Type B pancreatic cell (in vitro differentiated cells): Measurements from ENCODE around the gene CD209. TPM values are rescaled to one million over a fixed set of nuclear protein-coding genes. Genes with fewer than 3 reads are reported as not detected.
"Not testable (repeated sequence)": the region's sequence is repeated elsewhere in the genome, so short reads cannot be mapped to it uniquely, and the experiment has no call there.

Experiments
- DNase-seq: peaks from one replicate; pipeline ENCODE4 v3.0.0; 2021; ENCODE audit warnings: mixed read lengths; ENCODE audit not compliant: unreplicated experiment; ENCODE audit errors: extremely low spot score
- H3K27ac Mint-ChIP-seq: 2 replicates; pipeline ENCODE4 v1.8.0; 2021; ENCODE audit warnings: mild to moderate bottlenecking, mixed read lengths
- H3K27me3 Mint-ChIP-seq: 2 replicates; pipeline ENCODE4 v1.8.0; 2021; ENCODE audit warnings: mixed read lengths
- H3K36me3 Mint-ChIP-seq: 2 replicates; pipeline ENCODE4 v1.8.0; 2021; ENCODE audit warnings: mixed read lengths
- H3K4me1 Mint-ChIP-seq: one replicate; pipeline ENCODE4 v1.8.0; 2021; ENCODE audit warnings: mixed read lengths; ENCODE audit not compliant: unreplicated experiment
- H3K4me3 Mint-ChIP-seq: 2 replicates; pipeline ENCODE4 v1.8.0; 2021; ENCODE audit warnings: mild to moderate bottlenecking, mixed read lengths
- H3K9me3 Mint-ChIP-seq: 2 replicates; pipeline ENCODE4 v1.8.0; 2021; ENCODE audit warnings: mixed read lengths
- CTCF ChIP-seq: fragments of 200-600 bp; sonication (generic); conservative IDR thresholded peaks from 2 replicates; pipeline ENCODE4 v1.5.0; 2021; ENCODE audit warnings: antibody characterized with exemption, mild to moderate bottlenecking
- total RNA-seq: library from RNA; stranded (reverse); gene quantifications from 2 replicates; pipeline ENCODE4 v1.2.1, GENCODE V29; 2021; ENCODE audit warnings: low replicate concordance

CD209 gene
- total RNA-seq, 1 donor from 2014 or later = not detected

- no peak for DNase-seq
- Mint-ChIP-seq H3K4me1 (no peaks in the 10 kb centered on the region), H3K27me3 (no peaks in the 10 kb centered on the region), H3K9me3 (peaks cover 21% of the 10 kb centered on the region), H3K27ac (no peak overlapping the region), H3K4me3 (no peak overlapping the region), H3K36me3 (no peaks in the 10 kb centered on the region)
- no peak for TF ChIP-seq CTCF
Observed at GRCh38 chr19:7757358-7757757, 10.0 kb upstream of the CD209 start.

GRCh38 chr19:7756258-7756657 lies 8.9 kb upstream of the CD209 start:
- Mint-ChIP-seq H3K4me3 (no peak overlapping the region), H3K4me1 (no peaks in the 10 kb centered on the region), H3K9me3 (peaks cover 21% of the 10 kb centered on the region), H3K27me3 (no peaks in the 10 kb centered on the region), H3K27ac (no peak overlapping the region), H3K36me3 (no peaks in the 10 kb centered on the region)
- no peak for DNase-seq
- TF ChIP-seq CTCF = no peak

- DNase-seq = no peak
- Mint-ChIP-seq H3K9me3 (no peaks in the 10 kb centered on the region), H3K4me3 (no peak overlapping the region), H3K4me1 (no peaks in the 10 kb centered on the region), H3K27ac (no peak overlapping the region), H3K36me3 (no peaks in the 10 kb centered on the region), H3K27me3 (no peaks in the 10 kb centered on the region)
- TF ChIP-seq CTCF = no peak
Observed at GRCh38 chr19:7751157-7751783, 3.9 kb upstream of the CD209 start.

GRCh38 chr19:7748756-7749155 lies 1.4 kb upstream of the CD209 start:
- Mint-ChIP-seq H3K9me3 (no peaks in the 10 kb centered on the region), H3K27ac (no peak overlapping the region)

GRCh38 chr19:7748171-7748570 lies 837 bp upstream of the CD209 start:
- Mint-ChIP-seq H3K4me1 (no peaks in the 10 kb centered on the region), H3K9me3 (no peaks in the 10 kb centered on the region), H3K27me3 (peaks cover 6% of the 10 kb centered on the region), H3K4me3 (no peak overlapping the region), H3K27ac (no peak overlapping the region), H3K36me3 (no peaks in the 10 kb centered on the region)
- no peak for TF ChIP-seq CTCF
- DNase-seq = no peak

More at GRCh38 chr19:7748756-7749155, 1.4 kb upstream of the CD209 start:
- Mint-ChIP-seq H3K4me1 (no peaks in the 10 kb centered on the region), H3K27me3 (peaks cover 3% of the 10 kb centered on the region), H3K36me3 (no peaks in the 10 kb centered on the region), H3K4me3 (no peak overlapping the region)
- DNase-seq = no peak
- TF ChIP-seq CTCF = no peak

GRCh38 chr19:7746306-7746705 lies 1.0 kb downstream of the CD209 start:
- not testable (repeated sequence) for H3K4me3 Mint-ChIP-seq, H3K27ac Mint-ChIP-seq, H3K4me1 Mint-ChIP-seq, H3K9me3 Mint-ChIP-seq, H3K36me3 Mint-ChIP-seq, DNase-seq
- H3K27me3 Mint-ChIP-seq = peaks cover 16% of the 10 kb centered on the region
